Measurements from ENCODE around the gene USP6NL.

The USP6NL gene

DNA sequence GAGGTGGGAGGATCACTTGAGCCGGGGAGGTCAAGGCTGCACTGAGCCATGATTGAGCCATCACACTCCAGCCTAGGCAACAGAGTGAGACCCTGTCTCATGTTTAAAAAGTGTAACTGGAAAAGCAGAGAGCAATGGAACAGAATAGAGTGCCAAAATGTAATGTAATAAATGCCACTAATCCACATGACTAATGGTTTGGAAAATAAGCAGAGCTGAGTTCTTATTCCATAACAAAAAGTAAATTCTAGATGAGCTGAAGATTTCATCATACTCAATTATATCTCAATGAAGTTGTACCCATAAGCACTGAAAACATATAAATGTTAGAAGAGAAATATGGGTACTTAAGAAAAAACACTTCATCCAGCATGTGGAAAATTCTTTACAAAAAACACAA is 132.6 kb downstream of the USP6NL start:
- no peak for DNase-seq (ENCODE audit: low read depth)

DNA sequence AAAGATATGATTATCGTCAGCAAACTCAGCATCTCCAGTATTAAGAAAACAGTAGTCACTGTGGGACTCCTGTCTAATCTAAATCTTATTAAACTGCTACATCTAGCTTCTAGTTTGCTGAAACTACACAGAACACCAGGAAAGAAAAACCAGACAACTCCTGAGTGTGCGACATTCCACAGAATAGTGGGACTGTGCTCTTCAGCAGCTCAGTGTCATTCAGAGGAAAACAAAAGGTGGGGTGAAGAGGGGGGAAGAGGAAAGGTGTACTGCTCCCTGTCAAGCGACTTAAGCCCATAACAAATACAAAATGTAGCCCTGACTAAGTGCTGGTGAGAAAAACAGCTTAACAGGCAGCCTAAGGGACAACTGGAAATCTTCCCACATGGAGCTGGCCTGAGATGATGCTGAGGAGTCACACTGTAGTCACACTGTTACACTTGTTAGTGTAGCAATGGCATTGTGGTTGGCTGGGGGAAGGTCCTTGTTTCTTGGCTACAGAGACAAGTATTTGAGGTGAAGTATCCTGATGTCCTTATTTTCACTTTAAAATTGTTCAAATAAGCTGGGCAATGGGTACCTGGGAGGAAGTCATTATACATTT is 135.5 kb downstream of the USP6NL start:
- DNase-seq (ENCODE audit: low read depth), result no peak

DNA sequence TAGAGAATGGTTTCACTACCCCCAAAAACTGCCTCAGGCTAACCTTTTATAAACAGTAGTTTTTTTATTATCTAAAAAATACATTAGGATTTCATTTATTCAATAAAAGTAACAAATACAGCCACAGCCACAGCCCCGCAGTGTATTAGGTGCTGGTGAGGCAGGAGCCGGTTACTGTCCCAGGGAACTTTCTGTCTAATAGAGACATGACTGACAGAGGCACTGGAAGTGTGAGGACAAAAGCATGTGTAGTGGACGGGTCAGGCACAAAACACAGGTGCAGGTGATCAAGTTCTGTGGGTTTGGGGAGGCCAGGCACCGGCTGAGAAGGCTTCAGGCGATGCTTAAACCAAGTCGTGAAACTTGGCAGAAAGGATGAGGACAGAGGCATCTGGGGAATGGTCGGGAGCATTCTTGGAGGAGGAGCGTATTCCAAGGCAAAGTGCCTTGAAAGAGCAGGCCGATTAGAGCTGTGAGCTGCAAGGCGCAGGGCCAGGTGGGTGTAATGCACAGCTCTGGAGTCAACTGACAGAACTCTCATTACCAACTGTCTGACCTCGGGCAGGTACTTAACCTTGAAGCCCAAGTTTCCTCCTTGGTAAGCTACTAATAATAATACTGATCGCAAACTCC is 138.2 kb downstream of the USP6NL start:
- DNase-seq (ENCODE audit: low read depth), result no peak

DNA sequence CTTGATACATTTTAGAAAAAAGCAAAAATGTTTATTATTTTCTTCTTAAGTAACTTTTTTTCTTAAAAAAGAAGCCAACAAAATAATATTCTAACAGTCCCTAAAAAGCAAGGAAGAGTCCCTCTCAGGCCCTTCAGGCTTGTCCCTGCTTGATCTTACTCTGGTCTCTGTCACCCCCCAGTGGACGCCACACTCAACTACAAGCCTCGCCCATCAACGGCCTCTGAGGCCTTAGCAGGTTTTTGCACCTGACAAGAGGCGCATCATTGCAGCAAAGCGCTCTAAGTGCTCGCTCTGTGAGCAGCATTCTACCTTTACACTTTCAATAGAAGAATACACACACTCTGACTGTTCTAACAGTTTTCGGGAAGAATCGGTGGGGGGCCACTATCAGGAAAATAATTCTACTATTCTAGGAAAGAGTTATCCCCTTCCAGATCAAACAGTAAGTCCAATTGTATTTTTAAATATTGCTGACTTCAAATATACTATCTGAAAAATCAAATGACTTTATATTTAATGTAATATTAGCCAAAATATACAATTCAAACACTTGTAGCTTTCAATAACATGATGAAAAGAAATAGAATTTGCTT is 139.2 kb downstream of the USP6NL start:
- DNase-seq (ENCODE audit: low read depth), result peak; percentile 18

DNA sequence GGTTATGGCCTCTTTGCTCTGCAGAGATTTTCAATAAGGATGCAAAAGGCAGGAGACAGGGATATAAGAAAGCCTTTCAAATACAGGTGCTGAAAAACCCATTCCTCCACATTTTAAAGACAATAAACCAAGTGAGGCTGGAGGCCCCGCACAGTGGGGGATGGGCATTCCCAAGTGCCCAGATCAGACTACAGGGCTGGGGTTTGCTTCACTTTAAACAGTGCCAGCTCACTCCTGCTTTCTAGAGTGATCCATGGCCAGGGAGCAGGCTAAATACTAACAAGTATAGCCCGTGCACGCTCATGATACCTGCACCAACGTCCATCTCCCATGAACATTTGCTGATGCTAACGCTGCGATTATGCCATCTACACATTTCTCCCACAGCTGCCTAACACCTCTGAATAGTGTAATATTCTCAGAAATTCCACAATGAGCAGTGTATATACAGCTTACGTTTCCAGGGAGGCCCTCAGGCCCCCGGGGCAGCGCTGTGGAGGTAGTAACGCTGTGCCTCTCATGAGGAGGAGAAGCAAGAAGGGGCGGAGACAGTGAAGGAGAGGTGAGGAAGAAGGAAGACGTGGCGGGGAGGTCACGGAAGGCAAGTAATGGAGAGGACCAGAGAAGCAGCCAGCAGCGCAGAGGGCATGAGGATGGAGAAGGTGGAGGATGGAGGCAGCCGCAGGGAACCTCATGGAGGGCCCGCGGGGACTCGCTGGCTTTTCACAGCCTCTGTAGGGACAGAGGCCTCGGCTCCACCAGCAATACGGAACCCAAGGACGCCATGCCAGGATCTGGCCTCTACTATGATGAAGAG is 141.7 kb downstream of the USP6NL start:
- no peak for DNase-seq (ENCODE audit: low read depth)

DNA sequence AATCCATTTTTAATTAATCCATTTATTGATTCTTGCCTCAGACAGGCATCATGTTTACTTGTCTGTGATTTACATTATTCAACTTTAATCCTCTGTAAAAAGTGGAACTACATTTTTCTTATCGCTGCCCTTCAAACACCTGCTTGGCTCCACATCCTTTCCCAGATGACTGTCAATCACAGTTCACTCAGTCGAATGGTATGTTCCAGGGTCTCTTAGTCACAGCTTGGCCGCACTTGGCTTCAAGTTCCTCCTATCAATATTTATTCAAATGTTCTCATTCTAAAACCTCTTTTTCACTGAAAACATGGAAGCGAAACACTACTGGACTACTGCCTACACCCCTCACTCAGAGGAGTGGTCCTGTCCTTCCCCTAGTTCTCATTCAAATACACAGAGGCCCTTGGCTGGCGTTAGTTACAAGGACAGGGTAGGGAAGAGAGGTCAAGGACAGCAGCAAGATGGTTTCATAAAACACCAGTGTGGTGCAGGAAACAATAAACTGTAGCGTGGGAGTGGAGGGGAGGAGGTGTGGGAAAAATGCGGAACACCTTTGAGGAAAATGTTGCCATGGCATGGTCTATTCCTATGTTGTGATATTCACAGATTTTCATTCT is 143.2 kb downstream of the USP6NL start:
- peak; percentile 46 for DNase-seq (ENCODE audit: low read depth)

DNA sequence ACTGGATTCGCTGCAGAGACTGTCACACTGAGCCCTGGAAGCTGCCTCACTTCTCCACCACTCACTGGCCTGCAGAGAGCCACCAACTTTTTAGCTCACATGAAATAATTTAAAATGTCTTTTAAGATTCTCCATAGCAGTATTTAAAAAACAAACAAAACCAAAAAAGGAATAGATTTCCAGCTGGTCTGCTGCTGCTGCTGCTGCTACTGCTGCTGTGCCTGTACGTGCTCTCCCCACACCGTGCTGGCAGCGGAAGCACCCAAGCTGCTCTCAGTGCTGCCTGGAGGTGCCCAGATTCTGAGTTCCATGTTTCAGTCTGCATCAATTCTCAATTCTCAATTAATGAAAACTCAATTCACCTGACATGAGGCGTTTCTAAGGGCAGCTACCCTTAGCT is 146.0 kb downstream of the USP6NL start:
- no peak for DNase-seq (ENCODE audit: low read depth)

DNA sequence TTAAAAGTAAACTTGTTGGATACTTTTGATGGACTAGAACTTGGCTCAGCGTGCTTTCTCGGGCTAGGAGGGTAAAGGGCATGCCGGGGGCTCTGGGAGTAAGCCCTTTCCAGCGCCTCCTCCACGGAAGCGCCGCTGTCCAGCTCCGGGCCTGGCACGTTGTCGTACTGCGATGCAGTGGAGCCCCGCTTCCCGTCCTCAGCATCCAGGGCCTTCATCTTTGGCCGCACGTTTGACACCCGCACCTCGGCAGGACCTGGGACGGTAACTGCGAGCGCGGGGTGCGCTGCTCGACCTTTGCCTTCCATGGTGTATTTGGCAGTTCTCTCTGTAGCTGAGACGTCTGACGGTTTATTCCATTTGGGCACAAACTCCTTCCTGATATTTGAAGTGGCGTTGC is 148.3 kb downstream of the USP6NL start:
- DNase-seq (ENCODE audit: low read depth), result no peak

DNA sequence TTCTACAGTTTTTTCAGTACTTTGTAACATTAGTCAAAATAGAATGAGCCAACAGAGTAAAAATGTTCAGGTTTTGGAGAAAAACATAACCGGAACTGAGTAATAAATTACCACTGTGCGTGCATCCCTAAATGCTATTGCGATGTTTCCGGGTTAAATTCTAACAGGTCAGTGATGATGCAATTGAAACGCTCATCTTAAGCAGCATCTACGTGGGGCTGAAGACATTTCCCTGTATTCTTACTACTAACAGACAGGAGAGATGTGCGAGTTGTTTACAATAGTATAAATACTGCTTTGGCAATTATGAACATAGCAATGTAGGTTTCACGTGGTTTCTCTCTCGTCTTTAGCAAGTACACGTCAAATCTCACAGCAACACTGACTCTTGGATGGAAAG is 149.4 kb downstream of the USP6NL start:
- no peak for DNase-seq (ENCODE audit: low read depth)

DNA sequence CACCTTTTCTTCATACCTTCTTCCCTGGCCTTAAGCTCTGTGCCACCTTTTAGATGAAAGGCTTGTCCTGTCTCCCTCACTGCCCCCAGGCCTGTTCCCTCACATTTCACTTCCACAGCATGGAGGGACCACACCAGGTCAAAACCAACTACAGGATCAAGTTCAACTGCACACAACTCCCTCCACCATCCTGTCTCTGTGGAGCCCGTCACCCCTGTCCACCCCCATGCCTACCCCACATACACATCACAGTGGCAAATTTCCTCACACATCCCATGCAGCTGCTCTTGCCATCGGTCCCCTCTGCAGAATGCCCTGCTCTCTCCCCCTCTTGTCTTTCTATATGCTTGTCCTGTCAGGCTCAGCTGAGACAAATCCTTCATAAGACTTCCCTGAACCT is 154.1 kb downstream of the USP6NL start:
- no peak for DNase-seq (ENCODE audit: low read depth)

DNA sequence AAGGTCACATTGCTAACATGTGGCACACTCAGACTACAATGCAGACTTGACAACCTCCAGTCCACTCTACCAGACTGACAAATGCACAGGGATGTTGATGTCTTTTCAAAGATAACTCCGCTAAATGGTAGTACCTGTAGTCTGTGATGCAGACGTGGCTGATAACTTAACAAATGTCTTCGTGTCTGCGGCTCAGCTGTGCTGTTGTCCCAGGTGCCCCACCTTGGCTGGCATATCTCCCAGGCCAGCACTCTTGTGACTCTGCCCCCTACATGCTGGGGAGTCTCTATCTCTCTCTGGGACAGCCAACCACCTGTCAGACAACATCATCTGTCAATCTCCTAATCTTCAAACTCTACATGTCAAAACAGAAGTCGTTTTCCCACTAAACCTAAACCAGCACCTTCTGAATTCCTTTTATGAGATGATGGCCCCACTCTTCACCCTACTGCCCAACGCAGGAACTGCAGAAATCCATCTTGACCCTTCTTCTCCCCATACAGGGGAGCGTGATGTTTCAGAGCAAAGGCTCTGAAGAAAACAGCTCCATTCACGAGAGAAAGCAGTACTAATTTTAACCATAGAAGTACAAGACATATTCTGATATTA is 156.4 kb downstream of the USP6NL start:
- no peak for DNase-seq (ENCODE audit: low read depth)

DNA sequence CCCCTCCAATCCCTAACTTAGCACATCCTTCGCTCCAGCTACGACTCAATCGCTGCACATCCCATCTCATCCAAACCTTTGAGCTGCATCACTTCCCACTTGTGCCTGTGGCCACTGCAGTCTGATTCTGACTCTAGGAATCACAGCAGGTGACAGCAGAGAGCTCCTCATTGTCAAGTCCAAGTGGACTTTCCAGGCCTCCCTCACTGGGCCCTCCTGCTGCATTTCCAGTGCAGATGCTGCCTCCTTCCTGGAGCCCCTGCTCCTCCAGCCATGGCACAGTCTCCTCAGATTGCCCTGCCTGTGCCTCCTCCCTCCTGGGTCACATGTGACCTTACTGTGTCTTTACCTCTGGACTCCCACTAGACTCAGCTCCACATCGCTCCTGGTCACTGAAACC is 157.3 kb downstream of the USP6NL start:
- no peak for DNase-seq (ENCODE audit: low read depth)

DNA sequence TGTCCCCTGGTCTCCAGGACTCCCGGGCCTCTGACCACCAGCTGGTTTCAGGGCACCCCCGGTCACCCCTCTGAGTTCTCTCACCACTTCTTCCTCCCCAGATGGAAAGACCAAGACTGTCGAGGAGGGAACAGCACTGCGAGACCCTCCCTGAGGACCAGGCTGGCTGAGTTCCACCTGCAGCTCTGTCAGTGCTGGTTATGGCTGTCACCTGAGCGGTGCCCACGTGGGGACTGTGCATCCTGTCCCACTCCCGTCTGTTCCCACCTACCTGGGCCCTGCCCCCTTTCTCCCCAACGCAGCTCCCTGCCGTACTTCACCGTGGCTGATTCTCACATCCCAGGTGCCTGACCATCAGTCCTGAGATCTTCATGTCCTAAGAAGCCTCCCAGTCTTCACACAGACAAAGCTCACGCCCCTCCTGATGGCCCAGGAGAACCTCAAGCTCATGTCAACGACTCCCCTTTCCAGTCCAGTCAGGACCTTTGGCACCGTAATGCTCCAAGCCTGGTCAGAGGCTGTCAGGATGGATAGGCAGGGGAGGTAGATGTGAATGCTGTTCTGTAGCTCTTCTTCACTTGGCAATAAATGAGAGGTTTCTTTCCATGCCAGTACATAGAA is 159.7 kb downstream of the USP6NL start:
- DNase-seq (ENCODE audit: low read depth), result no peak

DNA sequence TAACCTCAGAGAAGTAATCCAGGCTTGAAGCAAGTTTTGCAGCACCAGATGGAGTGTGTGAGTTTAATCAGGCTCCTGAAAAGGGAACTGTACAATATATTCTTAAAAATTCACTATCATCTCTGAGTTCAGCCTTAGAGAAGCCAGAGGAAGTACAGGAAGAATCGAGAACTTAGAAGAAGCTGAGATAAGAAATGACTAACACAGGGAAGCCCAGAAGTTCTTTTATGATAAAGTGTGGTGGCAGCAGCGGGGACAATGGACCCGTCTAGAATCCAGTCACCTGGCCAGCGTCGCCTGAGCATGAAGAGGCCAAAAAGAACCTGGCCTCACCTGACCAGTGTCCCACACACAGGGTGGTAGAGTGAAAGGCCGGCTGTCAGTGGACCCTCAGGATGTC is 161.0 kb downstream of the USP6NL start:
- no peak for DNase-seq (ENCODE audit: low read depth)

DNA sequence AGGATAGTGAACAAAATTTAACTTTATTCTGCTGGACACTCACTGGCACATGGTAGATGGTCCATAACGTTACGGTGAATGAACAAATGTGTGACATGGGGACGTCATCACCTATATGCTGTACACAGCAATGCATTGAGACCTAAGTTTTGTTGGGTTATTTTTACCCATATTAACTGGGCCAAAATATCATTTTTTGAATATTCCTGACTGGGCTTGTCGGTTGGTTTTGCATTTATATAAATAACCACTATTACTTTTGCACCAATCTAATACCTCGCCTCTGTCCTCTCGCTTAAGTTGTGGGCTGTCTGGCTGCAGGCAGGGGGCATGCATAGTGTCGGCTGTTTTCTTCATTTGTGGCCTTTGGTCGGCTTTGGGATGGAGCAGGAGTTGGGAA is 161.7 kb downstream of the USP6NL start:
- DNase-seq (ENCODE audit: low read depth), result no peak

DNA sequence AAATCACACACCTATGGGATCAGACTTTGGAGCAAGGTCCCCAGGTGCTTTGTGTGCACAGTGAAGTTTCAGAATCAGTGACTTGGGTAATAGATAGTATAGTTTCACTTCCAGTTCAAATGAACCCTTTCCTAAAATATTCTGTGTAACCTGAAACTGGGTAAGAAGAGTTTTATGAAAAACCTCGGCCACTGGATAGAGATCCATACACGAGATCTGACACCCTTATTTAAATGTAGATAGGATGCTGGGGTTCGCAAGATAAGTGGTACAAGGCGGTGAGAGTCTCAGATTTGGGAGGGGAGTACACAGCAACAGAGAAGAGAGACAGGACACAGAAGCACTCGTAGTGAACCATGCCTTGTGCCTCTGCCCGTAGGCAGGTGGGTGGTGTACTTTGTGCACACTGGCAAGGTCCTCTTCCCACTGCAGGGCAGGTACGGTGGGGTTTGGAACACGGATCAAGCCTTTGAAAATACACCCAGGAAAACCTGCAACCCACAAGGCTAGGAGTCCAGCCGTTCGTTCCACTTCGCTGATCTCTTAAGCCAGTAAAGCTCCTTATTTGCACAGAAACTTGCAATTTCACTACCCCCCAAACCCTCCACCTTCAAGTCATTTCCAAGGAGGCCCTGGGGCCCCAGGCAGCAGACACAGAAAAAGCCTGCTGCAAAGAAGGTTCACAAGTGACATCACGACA is 162.8 kb downstream of the USP6NL start:
- no peak for DNase-seq (ENCODE audit: low read depth)

DNA sequence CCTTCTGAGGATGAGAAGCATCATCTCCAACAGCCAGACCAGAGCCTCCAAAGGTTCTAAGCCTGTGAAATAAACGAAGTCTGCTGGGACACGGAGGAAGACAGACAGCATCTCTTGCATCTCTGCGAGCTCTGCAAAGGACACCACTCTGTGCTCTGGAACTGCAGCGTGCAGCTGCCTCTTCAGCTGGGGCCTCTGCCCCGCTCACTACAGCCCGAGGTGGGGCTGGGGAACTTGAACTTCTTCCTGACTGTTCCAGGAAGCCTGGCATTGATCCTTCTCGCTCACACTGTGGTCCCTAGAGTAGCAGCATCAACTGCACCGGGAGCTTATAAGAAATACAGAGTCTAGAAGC is 163.3 kb downstream of the USP6NL start:
- DNase-seq (ENCODE audit: low read depth), result no peak

DNA sequence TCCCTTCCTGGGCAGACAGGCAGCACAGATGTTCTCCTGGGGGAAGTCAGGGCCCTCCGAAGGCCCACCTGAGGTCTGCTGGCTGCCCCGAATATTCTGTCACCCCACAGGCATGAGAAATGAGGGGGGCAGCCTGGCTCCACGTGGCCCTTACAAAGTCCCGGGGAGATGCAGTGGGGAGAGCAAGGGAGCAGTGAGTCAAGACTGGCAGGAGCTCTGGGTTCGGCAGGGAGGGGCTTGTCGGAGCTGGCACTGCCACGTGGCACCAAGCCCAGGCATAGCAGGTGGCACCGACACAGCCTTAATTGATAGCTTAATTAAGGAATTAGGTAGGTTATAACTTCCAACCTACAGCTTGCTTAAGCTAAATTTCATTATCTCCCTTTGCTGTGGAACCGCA is 163.9 kb downstream of the USP6NL start:
- DNase-seq (ENCODE audit: low read depth), result no peak

DNA sequence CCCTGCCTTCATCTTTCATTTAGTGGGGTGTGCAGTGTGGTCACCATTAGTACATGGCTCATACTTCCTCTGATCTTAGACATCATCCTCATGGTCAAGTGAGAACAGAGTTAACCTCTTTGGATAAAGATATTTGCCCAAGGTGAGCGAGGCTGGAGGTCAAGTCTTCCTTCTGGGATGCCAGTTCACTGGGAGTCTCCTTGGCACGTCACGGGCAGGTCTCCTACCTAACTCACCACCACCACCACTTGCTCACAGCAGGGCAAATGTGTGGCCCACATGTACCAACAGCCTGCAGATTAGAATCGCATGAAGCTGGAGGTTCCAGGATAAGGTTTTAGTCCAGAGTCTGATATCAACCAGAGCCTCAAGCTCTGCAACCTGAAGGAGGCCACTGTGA is 164.6 kb downstream of the USP6NL start:
- no peak for DNase-seq (ENCODE audit: low read depth)

DNA sequence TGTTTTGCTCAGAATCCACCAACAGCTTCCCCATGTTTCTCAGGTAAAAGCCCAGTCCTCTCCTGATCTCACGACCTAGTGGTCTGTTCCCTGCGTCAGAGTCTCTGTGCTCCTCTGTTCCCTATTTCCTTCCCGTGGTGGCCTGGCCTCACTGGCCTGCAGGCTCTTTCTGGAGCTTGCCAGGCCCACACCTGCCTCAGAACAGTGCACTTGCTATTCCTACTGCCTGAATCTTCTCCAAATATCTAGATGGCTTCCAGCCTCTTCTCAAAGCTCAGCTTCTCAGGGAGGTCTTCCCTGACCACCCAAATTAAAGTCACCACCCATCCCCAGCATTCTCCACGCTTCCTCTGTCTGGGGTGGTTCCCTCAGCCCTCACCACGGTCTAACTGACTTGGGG is 165.3 kb downstream of the USP6NL start:
- DNase-seq (ENCODE audit: low read depth), result no peak

DNA sequence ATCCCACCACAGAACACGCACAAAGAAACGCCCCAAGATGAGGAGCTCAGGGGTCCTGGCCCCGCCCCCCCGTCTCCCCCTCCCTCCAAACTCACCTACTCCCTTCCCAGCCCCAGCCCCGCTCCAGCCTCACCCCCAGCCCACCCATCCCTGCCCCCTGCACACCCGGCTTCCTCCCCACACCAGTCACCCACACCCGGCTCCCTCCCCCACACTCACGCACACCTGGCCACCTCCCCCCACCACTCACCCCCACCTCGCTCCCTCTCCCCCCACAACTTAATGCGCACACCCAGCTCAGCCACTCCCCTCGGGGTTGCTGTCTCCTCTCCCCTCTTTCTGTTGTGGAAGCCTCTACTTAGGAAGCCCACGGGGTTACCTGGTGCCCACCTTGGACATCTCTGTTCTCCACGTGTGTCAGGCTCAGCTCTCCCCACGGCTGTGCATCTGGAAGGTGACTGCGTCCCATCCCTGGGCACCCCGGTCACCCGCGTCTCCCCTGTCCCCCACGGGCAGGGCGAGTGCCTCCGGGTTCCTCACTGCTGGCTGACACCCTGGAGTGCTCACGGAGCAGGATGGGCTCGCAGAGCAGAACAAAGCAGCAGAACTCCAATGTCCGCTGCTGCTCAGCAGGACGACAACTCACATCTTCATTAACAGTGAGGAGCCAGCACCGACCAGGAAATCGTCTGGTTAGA is 166.8 kb downstream of the USP6NL start:
- DNase-seq (ENCODE audit: low read depth), result no peak
